Amygdala (tissue), 56 donors: ENCODE measurements around the gene AASDH.

ENCODE experiments used
- DNase-seq, 56 donors: peaks; one replicate each; lab custom pipeline; 2025; lab: John Stamatoyannopoulos, UW

Gene AASDH

DNA sequence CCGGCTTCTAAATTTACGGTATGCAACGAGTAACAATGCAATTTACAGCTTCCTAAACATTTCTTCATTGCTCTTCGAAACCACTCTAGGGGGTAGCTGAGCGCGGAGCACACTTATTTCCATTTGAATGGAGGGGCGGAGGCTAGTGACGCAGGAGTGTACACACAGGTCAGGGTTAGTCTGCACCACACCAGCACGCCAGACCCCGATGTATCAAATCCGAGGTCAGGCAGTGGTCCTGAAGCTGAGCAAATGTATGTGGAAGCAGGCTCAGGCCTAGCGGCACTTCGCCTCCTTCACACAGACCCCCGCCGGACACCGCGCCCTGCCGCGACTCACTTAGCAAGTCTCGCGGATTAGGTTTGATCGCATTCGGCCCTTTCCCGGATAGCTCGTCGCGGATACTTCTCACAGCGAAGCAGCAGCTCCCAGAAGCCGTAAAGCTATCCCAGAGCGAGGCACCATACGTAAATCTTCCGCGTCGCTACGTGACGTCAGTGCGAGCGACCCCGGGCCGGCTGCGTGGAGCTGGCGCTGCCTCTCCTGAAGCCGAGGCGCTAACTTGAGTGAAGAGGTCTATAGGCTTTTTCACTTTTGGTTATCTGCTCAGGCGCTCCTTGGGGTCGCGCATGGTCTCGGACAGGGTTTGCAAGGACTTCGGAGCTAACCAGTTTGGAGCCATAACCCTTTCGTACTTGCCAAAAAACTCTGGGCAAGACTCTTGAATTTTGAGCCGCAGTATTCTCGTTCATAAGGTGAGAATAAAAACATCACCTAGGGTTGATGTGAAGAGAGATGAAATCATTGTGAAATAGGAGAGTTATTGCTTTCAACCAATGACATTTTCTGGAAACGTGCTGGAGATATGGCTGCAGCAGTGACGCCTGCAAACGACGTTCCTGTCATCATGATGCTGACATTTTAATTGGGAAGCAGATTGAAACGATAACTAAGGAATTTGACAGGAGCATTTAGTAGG lies at the start of gene AASDH:
Gene AASDH, minus strand, starts transcription at position 469 of the 979 bp plus-strand sequence. CDS start 3,192 bp downstream, outside the sequence.
- peak; percentile 61 to 96 (median 88) for DNase-seq

DNA sequence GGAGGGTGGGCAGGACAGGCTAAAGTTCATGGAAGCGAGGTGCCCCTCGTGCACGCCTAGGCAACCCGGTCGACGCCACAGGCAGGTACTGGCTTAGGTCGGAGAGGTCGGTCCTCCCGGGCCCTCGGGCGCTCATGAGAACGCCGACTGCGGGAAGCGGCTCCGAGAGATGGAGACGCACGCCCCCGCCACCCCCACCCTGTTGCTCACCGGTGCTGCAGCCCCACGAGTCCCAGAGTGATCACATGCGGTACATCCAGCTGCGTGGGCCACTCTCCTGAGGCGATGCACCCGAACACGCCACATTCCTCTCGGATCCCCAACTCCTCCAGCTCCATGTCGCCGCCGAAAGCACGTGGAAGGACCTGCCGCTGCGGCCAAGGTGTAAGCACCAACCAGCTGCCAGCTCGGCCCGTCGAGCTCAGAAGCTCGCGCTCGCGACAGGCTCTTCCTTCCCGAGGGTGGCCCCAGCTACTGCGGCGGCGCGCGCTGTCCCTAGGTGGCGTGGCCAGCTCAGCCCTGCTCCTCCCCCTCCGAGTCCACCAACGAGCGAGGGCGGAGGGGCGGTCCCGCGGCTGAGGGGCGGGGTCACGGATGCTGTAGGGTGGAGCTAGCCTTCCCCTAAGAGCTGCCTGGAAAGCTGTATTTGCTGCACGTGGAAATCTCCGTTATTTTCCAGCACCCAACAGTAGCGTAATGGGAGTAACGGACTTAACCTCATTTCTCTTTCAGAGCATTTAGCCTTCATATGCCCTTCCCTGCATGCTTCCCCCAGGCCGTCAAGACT lies 48.0 kb upstream of the AASDH start, which contains the start of gene PPAT:
Gene PPAT, minus strand, starts transcription at position 476 of the 787 bp plus-strand sequence. Its CDS starts 138 bp downstream, at position 338.
- DNase-seq = peak; percentile 74 to 98 (median 95)

GRCh38 chr4:56434599-56435139 lies 47.4 kb upstream of the AASDH start:
- peak in 25 of 56 donors; percentile 9 to 63 (median 41) for DNase-seq

GRCh38 chr4:56433280-56433679 lies 46.0 kb upstream of the AASDH start:
- DNase-seq = no peak

DNA sequence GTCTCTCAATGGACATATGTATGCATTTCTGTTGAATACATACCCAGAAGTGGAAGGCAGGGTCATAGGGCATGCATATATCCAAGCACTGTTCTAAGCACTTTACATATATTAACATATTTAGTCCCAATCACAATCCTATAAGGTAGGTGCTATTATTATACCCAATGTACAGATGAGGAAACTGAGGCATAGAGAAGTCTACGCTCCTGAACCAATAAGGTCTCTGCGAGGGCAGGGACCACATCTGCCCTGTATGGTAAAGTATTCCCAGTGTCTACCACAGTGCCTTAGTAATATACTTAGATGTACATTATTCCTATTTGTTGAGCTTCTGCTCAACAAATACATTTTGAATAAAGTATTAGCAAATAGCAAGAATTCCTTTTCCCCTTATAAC lies 42.9 kb upstream of the AASDH start:
- no peak for DNase-seq

DNA sequence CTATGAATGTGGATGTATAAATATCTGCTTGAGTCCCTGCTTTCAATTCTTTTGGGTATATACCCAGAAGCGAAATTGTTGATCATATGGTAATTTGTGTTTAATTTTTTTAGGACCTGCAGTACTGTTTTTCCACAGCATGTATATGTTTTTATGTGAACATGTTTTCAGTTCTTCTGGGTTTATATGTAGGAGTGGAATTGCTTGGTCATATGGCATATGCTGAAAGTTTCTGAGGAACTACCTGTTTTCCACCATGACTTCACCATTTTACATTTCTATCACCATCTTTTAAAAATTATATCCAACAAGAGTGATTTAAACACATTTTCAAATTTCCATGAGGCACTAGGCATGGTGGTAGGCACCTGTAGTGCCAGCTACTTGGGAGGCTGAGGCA lies 39.9 kb upstream of the AASDH start:
- no peak for DNase-seq

GRCh38 chr4:56426273-56426672 lies 39.0 kb upstream of the AASDH start:
- no peak for DNase-seq

DNA sequence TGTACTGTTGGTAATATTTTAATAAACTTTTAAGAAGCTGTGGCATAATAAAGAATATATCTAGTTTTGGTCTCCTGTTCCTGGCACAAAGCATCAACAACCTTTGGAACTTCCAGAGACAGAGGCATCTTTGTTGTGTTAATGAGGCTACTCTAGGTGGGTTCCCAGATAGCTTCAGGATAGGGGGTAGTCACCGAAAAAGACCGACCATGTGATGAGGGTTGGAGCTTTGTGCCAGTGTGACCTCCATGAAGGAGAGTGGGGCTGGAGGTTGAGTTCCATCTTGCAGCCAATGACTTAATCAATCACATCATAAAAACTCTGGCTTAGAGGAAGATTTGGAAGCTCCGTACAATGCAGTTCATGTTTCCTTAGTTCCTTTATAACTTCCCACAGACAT lies 38.2 kb upstream of the AASDH start:
- no peak for DNase-seq

DNA sequence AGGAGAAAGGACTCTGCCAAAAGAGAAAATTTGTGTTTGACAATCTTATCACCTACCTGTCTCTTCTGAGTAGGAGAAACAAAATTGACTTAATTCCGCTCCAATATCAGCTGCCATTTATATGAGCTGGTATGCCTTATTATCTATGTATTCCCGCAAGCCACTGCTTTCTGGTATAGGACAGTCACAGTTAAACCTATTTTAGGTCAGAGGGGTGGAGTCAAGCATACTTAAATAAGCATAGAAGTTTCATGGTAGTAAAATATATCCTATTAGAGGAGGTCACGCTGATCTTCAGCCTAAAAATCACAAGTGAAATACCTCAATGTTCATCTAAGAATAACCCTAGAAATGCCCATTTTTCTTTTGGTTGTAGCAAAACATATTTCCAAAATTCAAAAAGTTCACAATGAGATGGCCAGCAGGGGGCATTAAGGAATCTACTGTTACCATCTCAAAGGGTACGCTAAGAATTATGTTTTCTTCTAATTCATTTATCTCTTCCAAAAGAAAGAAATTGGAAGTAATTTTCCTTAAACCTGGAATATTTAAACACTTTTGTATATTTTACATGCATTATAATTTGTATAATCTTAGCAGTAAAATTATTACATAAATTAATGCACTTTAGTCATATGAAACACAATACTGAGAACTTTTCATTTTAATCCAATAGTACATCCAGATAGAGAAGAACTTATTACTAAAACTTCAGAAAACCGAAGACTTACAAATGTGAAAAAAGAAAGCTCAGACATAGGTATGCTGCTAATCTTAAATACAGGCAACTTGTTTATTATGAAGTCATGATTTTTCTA lies 37.6 kb upstream of the AASDH start:
- DNase-seq = peak in 4 of 56 donors; percentile 1 to 36 (median 6)

DNA sequence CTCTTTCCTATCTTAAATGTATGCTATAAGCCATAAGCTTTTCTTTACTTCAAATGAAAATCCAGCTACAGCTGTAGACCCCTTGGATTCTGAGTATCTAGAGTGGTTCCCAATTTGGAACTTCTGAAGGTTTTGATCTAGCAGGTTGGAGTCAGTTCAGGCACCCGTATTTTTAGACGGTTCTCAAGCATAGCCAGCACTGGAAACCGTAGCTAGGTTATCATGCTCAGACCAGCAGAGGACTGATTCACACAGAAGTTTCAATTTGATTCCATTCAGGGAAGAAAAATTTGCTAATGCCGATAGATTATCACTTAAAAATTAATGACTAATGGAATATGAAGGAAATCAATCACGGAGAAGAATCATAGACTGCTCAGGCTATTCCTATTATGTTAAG lies 36.9 kb upstream of the AASDH start:
- no peak for DNase-seq

DNA sequence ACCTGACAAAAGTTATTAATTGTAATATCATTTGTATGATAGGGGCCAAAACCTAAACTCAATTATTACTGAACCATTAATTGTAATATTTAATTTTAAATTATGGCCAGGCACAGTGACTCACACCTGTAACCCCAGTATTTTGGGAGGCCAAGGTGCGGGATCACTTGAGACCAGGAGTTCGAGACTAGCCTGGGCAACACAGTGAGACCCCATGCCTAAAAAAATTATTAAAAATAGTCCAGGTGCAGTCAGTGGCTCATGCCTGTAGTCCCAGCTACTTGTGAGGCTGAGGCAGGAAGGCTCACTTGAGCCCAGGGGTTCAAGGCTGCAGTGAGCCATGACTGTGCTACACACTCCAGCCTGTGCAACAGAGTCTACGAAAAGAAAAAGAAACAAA lies 30.1 kb upstream of the AASDH start:
- DNase-seq = no peak

- DNase-seq = no peak
Observed at GRCh38 chr4:56416349-56416748, 29.1 kb upstream of the AASDH start.

GRCh38 chr4:56414135-56414670 lies 26.9 kb upstream of the AASDH start:
- no peak for DNase-seq

DNA sequence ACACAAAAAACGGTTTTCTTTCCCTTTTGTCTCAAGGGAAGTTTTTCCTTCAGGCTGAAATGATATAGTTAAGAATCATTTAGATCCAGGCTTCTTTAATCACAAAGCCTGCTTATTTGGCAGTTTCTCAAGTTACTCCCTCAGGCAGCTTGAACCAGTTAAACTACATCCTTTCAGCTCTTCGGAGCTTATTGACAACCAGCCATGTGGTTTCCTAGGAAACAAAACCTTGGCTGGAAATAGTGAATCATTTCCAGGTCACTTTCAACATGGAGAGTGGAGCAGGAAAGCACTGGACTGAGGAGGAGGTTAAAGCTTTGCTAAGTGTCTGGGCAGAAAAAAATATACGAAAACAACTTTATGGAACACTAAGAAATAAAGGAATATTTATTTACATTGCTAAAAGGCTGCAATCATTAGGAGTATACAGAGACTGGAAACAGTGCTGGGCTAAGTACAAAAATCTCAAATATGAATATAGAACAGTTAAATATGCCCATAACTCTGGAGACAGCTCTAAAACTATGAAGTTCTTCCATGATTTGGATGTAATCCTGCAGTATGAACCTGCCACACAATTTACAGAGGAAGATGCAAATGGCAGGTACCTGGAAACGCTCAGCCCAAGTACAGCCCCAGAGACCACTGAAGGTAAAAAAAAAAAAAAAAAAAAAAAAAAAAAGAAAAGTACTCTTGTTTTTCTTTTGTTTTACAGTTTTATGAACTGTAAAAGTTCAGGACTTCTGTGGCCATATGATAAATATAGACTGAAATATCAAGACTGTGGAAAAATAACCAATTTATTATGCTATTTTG lies 23.2 kb upstream of the AASDH start:
- DNase-seq = peak in 24 of 56 donors; percentile 1 to 66 (median 28)

DNA sequence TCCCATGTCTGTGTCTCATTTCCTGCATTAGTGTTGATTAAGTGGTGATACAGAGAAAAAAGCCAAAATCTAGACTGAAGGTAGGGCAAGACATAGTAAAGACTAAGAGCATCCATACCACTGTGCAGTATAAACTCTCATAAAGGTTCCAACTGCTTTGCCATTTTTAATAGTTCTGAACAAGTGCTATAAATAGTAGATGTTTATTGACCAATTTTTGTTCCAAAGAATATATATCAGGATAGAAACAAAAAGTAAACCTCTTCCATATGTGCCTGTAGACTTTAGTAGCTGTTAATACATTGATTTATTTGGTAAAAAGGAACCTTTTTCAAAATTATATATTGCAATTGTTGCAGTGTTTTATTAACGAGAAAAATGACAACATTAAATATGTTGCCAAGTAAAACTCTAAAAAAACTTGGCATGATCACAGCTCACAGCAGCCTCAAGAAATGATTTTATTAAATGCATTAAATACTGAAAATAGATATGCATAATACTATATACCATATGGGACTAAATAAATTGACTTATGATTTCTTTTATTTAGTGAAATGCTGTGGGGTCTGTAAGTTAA lies 22.3 kb upstream of the AASDH start:
- DNase-seq = no peak

DNA sequence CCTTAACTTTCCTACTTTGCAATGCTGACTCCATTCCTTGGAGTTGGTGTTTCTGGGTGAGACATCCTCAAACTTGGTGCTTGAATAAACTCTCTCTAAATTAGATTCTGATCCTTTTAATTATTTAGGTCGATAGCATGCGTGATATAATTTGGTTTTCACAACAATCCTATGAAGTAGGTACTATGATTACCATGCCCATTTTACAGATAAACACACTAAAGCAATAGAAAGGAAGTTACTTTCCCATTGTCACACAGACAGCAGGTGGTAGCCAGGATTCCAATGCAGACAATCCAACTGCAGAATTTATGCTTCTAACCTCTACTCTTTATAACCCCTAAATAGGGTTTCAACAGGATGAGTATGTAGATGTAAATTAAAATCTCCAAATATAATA lies 21.7 kb upstream of the AASDH start:
- no peak for DNase-seq

GRCh38 chr4:56406151-56406550 lies 18.9 kb upstream of the AASDH start:
- DNase-seq = no peak

DNA sequence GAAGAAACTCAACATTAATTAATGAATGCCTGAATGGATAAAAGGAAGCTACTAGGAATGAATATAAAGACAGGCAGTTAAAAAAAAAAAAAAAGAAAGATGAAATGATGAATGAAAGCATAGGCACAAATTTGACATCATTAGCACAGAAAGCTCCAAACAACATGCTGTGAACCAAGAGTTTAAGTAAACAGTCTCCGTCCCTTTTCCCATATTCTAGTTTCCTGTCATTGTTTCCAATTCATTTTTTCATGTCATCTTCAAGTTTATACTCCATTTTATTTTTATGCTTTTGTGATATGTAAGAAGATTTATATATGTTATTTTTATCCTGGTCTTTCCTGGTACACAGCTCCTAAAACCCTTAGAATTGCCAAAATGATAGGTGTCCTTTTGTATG lies 17.7 kb upstream of the AASDH start:
- no peak for DNase-seq

- DNase-seq = no peak
Observed at GRCh38 chr4:56400560-56400959, 13.3 kb upstream of the AASDH start.
